T-cell (primary cell): ENCODE data around the gene LRG1. TPM values are rescaled to one million over a fixed set of nuclear protein-coding genes. Genes with fewer than 3 reads are reported as not detected.

ENCODE experiments used
- ATAC-seq, 4 experiments: fragments of 200-7000 bp in 3 of 4; fragments of 150-1000 bp in 1 of 4; cut with Tn5 transposase; replicated peaks in 1 of 4; 1 replicate in 3 of 4; 2 replicates in 1 of 4; pipeline ENCODE4 v1.10.0; 2021; ENCODE audit warnings: moderate library complexity in 3 of 4, mild to moderate bottlenecking in 2 of 4, moderate number of reproducible peaks in 1 of 4
- CTCF ChIA-PET, 2 donors: fragments of 300-600 bp; sonication (Branson Sonifier 250); formaldehyde crosslinking; loops; one replicate each; lab custom pipeline; 2022; ENCODE audit warnings: antibody characterized with exemption in 2 of 2; lab: Charles Lee
- POLR2A ChIA-PET, 2 donors: fragments of 300-600 bp; sonication (Branson Sonifier 250); formaldehyde crosslinking; loops; one replicate each; lab custom pipeline; 2022; ENCODE audit warnings: antibody characterized with exemption in 2 of 2; lab: Charles Lee
- DNase-seq, 35 experiments: peaks; one replicate each; pipeline versions ENCODE4 v3.0.0 to v3.0.0-alpha.2; 2013 to 2023
- H3K27ac ChIP-seq: one replicate; pipeline ENCODE4 v1.5.1; 2013; ENCODE audit warnings: low read length
- H3K27me3 ChIP-seq, 2 experiments: replicated peaks in 1 of 2; 1 replicate in 1 of 2; 2 replicates in 1 of 2; pipeline versions ENCODE4 v1.6.1 to v1.7.0; 2013; ENCODE audit warnings: low read length in 1 of 2, mixed read lengths in 1 of 2; ENCODE audit not compliant: control insufficient read depth in 2 of 2, insufficient read depth in 2 of 2; ENCODE audit errors: extremely low read depth in 1 of 2
- H3K36me3 ChIP-seq, 2 donors: 1 replicate in 1 of 2; 2 replicates in 1 of 2; pipeline versions ENCODE4 v1.6.1 to v1.7.0; 2013; ENCODE audit warnings: low read length in 1 of 2; ENCODE audit not compliant: control insufficient read depth in 2 of 2, insufficient read depth in 1 of 2; ENCODE audit errors: extremely low read depth in 1 of 2
- H3K4me1 ChIP-seq, 2 experiments: 1 replicate in 1 of 2; 2 replicates in 1 of 2; pipeline versions ENCODE4 v1.6.1 to v1.7.0; 2013; ENCODE audit warnings: low read length in 2 of 2, mixed read lengths in 1 of 2; ENCODE audit not compliant: insufficient read depth in 2 of 2, control insufficient read depth in 1 of 2; ENCODE audit errors: extremely low read depth in 1 of 2
- H3K4me3 ChIP-seq, 2 donors: 1 replicate in 1 of 2; 2 replicates in 1 of 2; pipeline versions ENCODE4 v1.5.1 to v1.7.0; 2013; ENCODE audit warnings: mild to moderate bottlenecking in 2 of 2, low read length in 1 of 2, moderate library complexity in 1 of 2; ENCODE audit not compliant: control insufficient read depth in 1 of 2; ENCODE audit errors: extremely low read depth in 1 of 2
- H3K9me3 ChIP-seq: 2 replicates; pipeline ENCODE4 v1.7.0; 2013
- H3K27ac Mint-ChIP-seq, 2 donors: one replicate each; pipeline ENCODE4 v1.8.0; 2020 to 2021; ENCODE audit warnings: mild to moderate bottlenecking in 2 of 2, mixed read lengths in 2 of 2
- H3K27me3 Mint-ChIP-seq, 2 donors: one replicate each; pipeline ENCODE4 v1.8.0; 2021 to 2022; ENCODE audit warnings: mixed read lengths in 2 of 2
- H3K36me3 Mint-ChIP-seq: one replicate; pipeline ENCODE4 v1.8.0; 2021; ENCODE audit warnings: mixed read lengths
- H3K4me1 Mint-ChIP-seq, 3 donors: one replicate each; pipeline ENCODE4 v1.8.0; 2020 to 2022; ENCODE audit warnings: mixed read lengths in 3 of 3, mild to moderate bottlenecking in 1 of 3
- H3K4me3 Mint-ChIP-seq, 3 donors: one replicate each; pipeline ENCODE4 v1.8.0; 2020 to 2022; ENCODE audit warnings: mild to moderate bottlenecking in 3 of 3, mixed read lengths in 3 of 3, moderate library complexity in 3 of 3
- H3K9me3 Mint-ChIP-seq, 3 donors: one replicate each; pipeline ENCODE4 v1.8.0; 2020 to 2022; ENCODE audit warnings: mixed read lengths in 3 of 3
- WGBS: methylation state at CpG from one replicate; pipeline ENCODE4 v1.1.5; 2013; ENCODE audit warnings: missing lambda C conversion rate; ENCODE audit not compliant: insufficient coverage; 5-methylcytosine and 5-hydroxymethylcytosine counted together
- total RNA-seq, 35 experiments: library from RNA in 6 of 35; stranded (reverse) in 6 of 35; fragments of 120-200 nt in 1 of 35; gene quantifications; one replicate each; pipeline versions ENCODE4 v1.2.1 to v1.2.4 and lab custom pipeline; 2013 to 2026

LRG1 gene
- total RNA-seq, 5 donors from 2014 or later (not counting 1 experiment from before 2014, with no cell fraction given): 0.13 to 0.32 (median 0.19) TPM; not detected in 2

GRCh38 chr19:4584670-4585460 is 45.0 kb upstream of the LRG1 start:
- Histone ChIP-seq H3K4me1 (peaks cover 0 to 26% of the 10 kb centered on the region in 2 experiments), H3K27me3 (peaks cover 2 to 83% of the 10 kb centered on the region in 2 experiments), H3K27ac (no peak overlapping the region), H3K9me3 (no peaks in the 10 kb centered on the region), H3K36me3 (no peaks in the 10 kb centered on the region), H3K4me3 (no peak overlapping the region)
- H3K4me3 Mint-ChIP-seq: peak overlapping the region in 1 of 3 donors; percentile 46
- H3K36me3 Mint-ChIP-seq: no peaks in the 10 kb centered on the region
- ATAC-seq (no peak), DNase-seq (no peak)
- H3K27me3 Mint-ChIP-seq: peaks cover 39 to 57% of the 10 kb centered on the region in 2 donors
- peaks cover 8 to 17% (median 10%) of the 10 kb centered on the region in 3 donors for H3K4me1 Mint-ChIP-seq
- POLR2A ChIA-PET: no interaction called here
- H3K27ac Mint-ChIP-seq: no peak overlapping the region
- WGBS: 5% methylated on average over 35 of the region's 45 CpGs
- no peaks in the 10 kb centered on the region for H3K9me3 Mint-ChIP-seq
- CTCF ChIA-PET: no interaction called here

- no peaks in the 10 kb centered on the region for H3K9me3 ChIP-seq
- H3K4me1 ChIP-seq: peaks cover 0 to 26% of the 10 kb centered on the region in 2 experiments
- H3K4me3 ChIP-seq: peak overlapping the region in 1 of 2 donors; percentile 25
- POLR2A ChIA-PET: no interaction called here
- peaks cover 3 to 83% of the 10 kb centered on the region in 2 experiments for H3K27me3 ChIP-seq
- no peaks in the 10 kb centered on the region for H3K36me3 Mint-ChIP-seq
- H3K27ac ChIP-seq: no peak overlapping the region
- CTCF ChIA-PET: no interaction called here
- ATAC-seq (no peak), DNase-seq (no peak)
- 5% methylated on average over 49 of the region's 49 CpGs for WGBS
- H3K4me3 Mint-ChIP-seq: peak overlapping the region in 1 of 3 donors; percentile 35
- peaks cover 41 to 63% of the 10 kb centered on the region in 2 donors for H3K27me3 Mint-ChIP-seq
- H3K4me1 Mint-ChIP-seq: peaks cover 8 to 17% (median 10%) of the 10 kb centered on the region in 3 donors
- H3K36me3 ChIP-seq: no peaks in the 10 kb centered on the region
- no peak overlapping the region for H3K27ac Mint-ChIP-seq
- no peaks in the 10 kb centered on the region for H3K9me3 Mint-ChIP-seq
These were observed 44.3 kb upstream of the LRG1 start for GRCh38 chr19:4583961-4584669.

- Mint-ChIP-seq H3K9me3 (no peaks in the 10 kb centered on the region), H3K4me1 (peaks cover 8 to 17% (median 10%) of the 10 kb centered on the region in 3 donors), H3K27me3 (peaks cover 47 to 68% of the 10 kb centered on the region in 2 donors), H3K27ac (no peak overlapping the region), H3K4me3 (peak overlapping the region in 1 of 3 donors; percentile 35), H3K36me3 (no peaks in the 10 kb centered on the region)
- Histone ChIP-seq H3K36me3 (no peaks in the 10 kb centered on the region), H3K4me3 (no peak overlapping the region), H3K9me3 (no peaks in the 10 kb centered on the region), H3K27me3 (peaks cover 5 to 89% of the 10 kb centered on the region in 2 experiments), H3K4me1 (peaks cover 0 to 26% of the 10 kb centered on the region in 2 experiments), H3K27ac (no peak overlapping the region)
- WGBS: 21% methylated on average over 14 of the region's 16 CpGs
- ChIA-PET POLR2A (no interaction called here), CTCF (no interaction called here)
- peak in 1 of 4 experiments; percentile 9 for ATAC-seq
- DNase-seq: no peak
These were observed 43.4 kb upstream of the LRG1 start for GRCh38 chr19:4582980-4583842.

- H3K27ac Mint-ChIP-seq: peak overlapping the region in 1 of 2 donors; percentile 32
- no peak for ATAC-seq
- no peaks in the 10 kb centered on the region for H3K36me3 ChIP-seq
- 24% methylated on average over 31 of the region's 57 CpGs for WGBS
- H3K4me1 Mint-ChIP-seq: peaks cover 8 to 17% (median 10%) of the 10 kb centered on the region in 3 donors
- no peaks in the 10 kb centered on the region for H3K9me3 ChIP-seq
- peaks cover 5 to 92% of the 10 kb centered on the region in 2 experiments for H3K27me3 ChIP-seq
- no peaks in the 10 kb centered on the region for H3K9me3 Mint-ChIP-seq
- DNase-seq: no peak
- CTCF ChIA-PET: no interaction called here
- POLR2A ChIA-PET: no interaction called here
- peaks cover 0 to 26% of the 10 kb centered on the region in 2 experiments for H3K4me1 ChIP-seq
- no peaks in the 10 kb centered on the region for H3K36me3 Mint-ChIP-seq
- peak overlapping the region; percentile 37 to 70 (median 41) for H3K4me3 Mint-ChIP-seq
- no peak overlapping the region for H3K27ac ChIP-seq
- H3K27me3 Mint-ChIP-seq: peaks cover 41 to 68% of the 10 kb centered on the region in 2 donors
- H3K4me3 ChIP-seq: no peak overlapping the region
These were observed 42.1 kb upstream of the LRG1 start for GRCh38 chr19:4581666-4582553.

GRCh38 chr19:4580961-4581665 is 41.3 kb upstream of the LRG1 start:
- no peak for ATAC-seq

More at GRCh38 chr19:4580961-4581665, 41.3 kb upstream of the LRG1 start:
- peaks cover 5 to 93% of the 10 kb centered on the region in 2 experiments for H3K27me3 ChIP-seq
- no peak overlapping the region for H3K27ac ChIP-seq
- 1% methylated on average over 52 of the region's 62 CpGs for WGBS
- H3K9me3 ChIP-seq: no peaks in the 10 kb centered on the region
- DNase-seq: no peak
- H3K36me3 ChIP-seq: no peaks in the 10 kb centered on the region
- no peak overlapping the region for H3K4me3 ChIP-seq
- Mint-ChIP-seq H3K27me3 (peaks cover 44 to 67% of the 10 kb centered on the region in 2 donors), H3K4me1 (peaks cover 8 to 17% (median 10%) of the 10 kb centered on the region in 3 donors), H3K4me3 (peak overlapping the region in 1 of 3 donors; percentile 19), H3K9me3 (no peaks in the 10 kb centered on the region), H3K36me3 (no peaks in the 10 kb centered on the region), H3K27ac (no peak overlapping the region)
- CTCF ChIA-PET: no interaction called here
- POLR2A ChIA-PET: no interaction called here
- H3K4me1 ChIP-seq: peaks cover 0 to 26% of the 10 kb centered on the region in 2 experiments
